Mononuclear cell (primary cell): ENCODE results near the gene GAB1. TPM values are rescaled to one million over a fixed set of nuclear protein-coding genes. Genes with fewer than 3 reads are reported as not detected.

ENCODE experiments used
- H3K27me3 ChIP-seq: 2 replicates; pipeline ENCODE4 v1.6.0; 2011; ENCODE audit warnings: low read length, control low read depth; ENCODE audit not compliant: insufficient read depth
- H3K4me1 ChIP-seq: 2 replicates; pipeline ENCODE4 v1.5.1; 2011; ENCODE audit warnings: mild to moderate bottlenecking, low read length, control low read depth; ENCODE audit not compliant: insufficient read depth
- H3K4me3 ChIP-seq: 2 replicates; pipeline ENCODE4 v1.5.1; 2011; ENCODE audit warnings: mild to moderate bottlenecking, low read length, moderate library complexity
- H3K9me3 ChIP-seq: 2 replicates; pipeline ENCODE4 v1.5.1; 2011; ENCODE audit warnings: low read depth, mild to moderate bottlenecking, control low read depth, low read length
- total RNA-seq: library from RNA; depleted of rRNA; stranded (reverse); fragments of >200 nt; gene quantifications from one replicate; pipeline ENCODE4 v1.2.3, GENCODE V29; 2012

GAB1 gene
- total RNA-seq, 1 donor: 6.3 TPM

GRCh38 chr4:143313996-143314395, 22.7 kb upstream of the GAB1 start:
- Histone ChIP-seq H3K27me3 (no peaks in the 10 kb centered on the region), H3K4me3 (no peak overlapping the region), H3K4me1 (no peaks in the 10 kb centered on the region), H3K9me3 (no peaks in the 10 kb centered on the region)

- Histone ChIP-seq H3K9me3 (no peaks in the 10 kb centered on the region), H3K27me3 (no peaks in the 10 kb centered on the region), H3K4me3 (no peak overlapping the region), H3K4me1 (no peaks in the 10 kb centered on the region)
Measured at GRCh38 chr4:143320113-143320512, 16.6 kb upstream of the GAB1 start.

GRCh38 chr4:143326735-143327134, 9.9 kb upstream of the GAB1 start:
- Histone ChIP-seq H3K4me1 (no peaks in the 10 kb centered on the region), H3K9me3 (no peaks in the 10 kb centered on the region), H3K27me3 (no peaks in the 10 kb centered on the region), H3K4me3 (no peak overlapping the region)

- Histone ChIP-seq H3K9me3 (no peaks in the 10 kb centered on the region), H3K4me3 (no peak overlapping the region), H3K4me1 (peaks cover 3% of the 10 kb centered on the region), H3K27me3 (no peaks in the 10 kb centered on the region)
Measured at GRCh38 chr4:143329985-143330384, 6.7 kb upstream of the GAB1 start.

- Histone ChIP-seq H3K9me3 (no peaks in the 10 kb centered on the region), H3K4me1 (peaks cover 21% of the 10 kb centered on the region), H3K4me3 (peak overlapping the region; percentile 66), H3K27me3 (no peaks in the 10 kb centered on the region)
Measured at GRCh38 chr4:143335979-143336780, 496 bp upstream of the GAB1 start.

GRCh38 chr4:143337600-143338287, 1.1 kb downstream of the GAB1 start:
- H3K4me3 ChIP-seq: peak overlapping the region; percentile 66
- H3K27me3 ChIP-seq: no peaks in the 10 kb centered on the region
- H3K9me3 ChIP-seq: no peaks in the 10 kb centered on the region
- H3K4me1 ChIP-seq: peaks cover 21% of the 10 kb centered on the region

- H3K27me3 ChIP-seq: no peaks in the 10 kb centered on the region
- H3K4me3 ChIP-seq: no peak overlapping the region
- H3K4me1 ChIP-seq: peaks cover 21% of the 10 kb centered on the region
- H3K9me3 ChIP-seq: no peaks in the 10 kb centered on the region
Measured at GRCh38 chr4:143338313-143338712, 1.6 kb downstream of the GAB1 start.

- Histone ChIP-seq H3K4me1 (peaks cover 21% of the 10 kb centered on the region), H3K27me3 (no peaks in the 10 kb centered on the region), H3K9me3 (no peaks in the 10 kb centered on the region), H3K4me3 (no peak overlapping the region)
Measured at GRCh38 chr4:143339497-143339896, 2.8 kb downstream of the GAB1 start.

GRCh38 chr4:143341186-143341755, 4.6 kb downstream of the GAB1 start:
- H3K9me3 ChIP-seq: no peaks in the 10 kb centered on the region
- no peaks in the 10 kb centered on the region for H3K27me3 ChIP-seq
- no peak overlapping the region for H3K4me3 ChIP-seq
- H3K4me1 ChIP-seq: peaks cover 11% of the 10 kb centered on the region

- Histone ChIP-seq H3K4me3 (no peak overlapping the region), H3K27me3 (no peaks in the 10 kb centered on the region), H3K9me3 (no peaks in the 10 kb centered on the region), H3K4me1 (no peaks in the 10 kb centered on the region)
Measured at GRCh38 chr4:143343276-143343831, 6.7 kb downstream of the GAB1 start.

- H3K4me1 ChIP-seq: no peaks in the 10 kb centered on the region
- H3K4me3 ChIP-seq: no peak overlapping the region
- H3K27me3 ChIP-seq: no peaks in the 10 kb centered on the region
Measured at GRCh38 chr4:143344041-143344440, 7.4 kb downstream of the GAB1 start.

GRCh38 chr4:143344774-143345173, 8.1 kb downstream of the GAB1 start:
- Histone ChIP-seq H3K4me1 (no peaks in the 10 kb centered on the region), H3K4me3 (no peak overlapping the region), H3K27me3 (no peaks in the 10 kb centered on the region), H3K9me3 (no peaks in the 10 kb centered on the region)

More at GRCh38 chr4:143344041-143344440, 7.4 kb downstream of the GAB1 start:
- no peaks in the 10 kb centered on the region for H3K9me3 ChIP-seq

- Histone ChIP-seq H3K9me3 (no peaks in the 10 kb centered on the region), H3K4me3 (no peak overlapping the region), H3K27me3 (no peaks in the 10 kb centered on the region), H3K4me1 (no peaks in the 10 kb centered on the region)
Measured at GRCh38 chr4:143345356-143345755, 8.7 kb downstream of the GAB1 start.

GRCh38 chr4:143346206-143346605, 9.5 kb downstream of the GAB1 start:
- H3K4me3 ChIP-seq: no peak overlapping the region
- no peaks in the 10 kb centered on the region for H3K4me1 ChIP-seq
- H3K27me3 ChIP-seq: no peaks in the 10 kb centered on the region
- H3K9me3 ChIP-seq: no peaks in the 10 kb centered on the region

- no peaks in the 10 kb centered on the region for H3K4me1 ChIP-seq
- H3K4me3 ChIP-seq: no peak overlapping the region
- no peaks in the 10 kb centered on the region for H3K27me3 ChIP-seq
- no peaks in the 10 kb centered on the region for H3K9me3 ChIP-seq
Measured at GRCh38 chr4:143347484-143348111, 10.9 kb downstream of the GAB1 start.
